LNCAP (cell line): ENCODE results near the gene DUSP10.

Experiments used
- TF ChIP-seq, protein P1 (sequence below): fragments of 450-650 bp; IDR thresholded peaks from 2 replicates; pipeline ENCODE4 v1.5.1; 2017; ENCODE audit warnings: mild to moderate bottlenecking

Gene DUSP10

DNA sequence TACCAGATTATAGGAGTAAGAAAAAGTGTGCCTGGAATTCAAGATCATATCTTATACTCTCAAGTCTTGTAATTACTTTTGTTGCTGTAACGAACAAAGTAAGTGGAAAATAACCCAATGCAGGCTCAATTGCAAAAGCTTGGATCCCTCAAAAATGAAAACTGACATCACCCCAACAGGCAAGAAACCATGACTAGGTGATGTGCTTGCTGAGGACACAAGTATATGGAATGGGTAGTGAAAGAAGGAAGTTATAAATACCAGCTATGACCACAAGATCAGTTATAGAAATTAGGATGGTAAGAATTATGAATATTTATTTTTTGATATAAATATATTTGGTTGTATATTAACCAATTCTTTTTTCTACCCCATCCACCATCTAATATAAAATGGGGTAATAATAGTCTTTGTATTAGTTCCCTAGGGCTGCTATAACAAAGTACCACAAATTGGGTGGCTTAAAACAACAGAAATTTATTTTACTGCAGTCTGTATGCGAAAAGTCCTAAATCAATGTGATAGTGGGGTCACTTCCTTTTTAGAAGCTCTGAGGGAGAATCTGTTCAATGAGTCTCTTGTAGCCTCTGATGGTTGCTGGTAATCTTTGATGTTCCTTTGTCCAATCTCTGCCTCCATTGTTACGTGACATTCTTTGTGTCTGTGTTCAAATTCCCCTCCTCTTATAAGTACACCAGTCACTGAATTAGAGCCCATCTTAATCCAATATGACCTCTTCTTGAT is 45.0 kb downstream of the DUSP10 start:
- TF ChIP-seq, protein P1, sequence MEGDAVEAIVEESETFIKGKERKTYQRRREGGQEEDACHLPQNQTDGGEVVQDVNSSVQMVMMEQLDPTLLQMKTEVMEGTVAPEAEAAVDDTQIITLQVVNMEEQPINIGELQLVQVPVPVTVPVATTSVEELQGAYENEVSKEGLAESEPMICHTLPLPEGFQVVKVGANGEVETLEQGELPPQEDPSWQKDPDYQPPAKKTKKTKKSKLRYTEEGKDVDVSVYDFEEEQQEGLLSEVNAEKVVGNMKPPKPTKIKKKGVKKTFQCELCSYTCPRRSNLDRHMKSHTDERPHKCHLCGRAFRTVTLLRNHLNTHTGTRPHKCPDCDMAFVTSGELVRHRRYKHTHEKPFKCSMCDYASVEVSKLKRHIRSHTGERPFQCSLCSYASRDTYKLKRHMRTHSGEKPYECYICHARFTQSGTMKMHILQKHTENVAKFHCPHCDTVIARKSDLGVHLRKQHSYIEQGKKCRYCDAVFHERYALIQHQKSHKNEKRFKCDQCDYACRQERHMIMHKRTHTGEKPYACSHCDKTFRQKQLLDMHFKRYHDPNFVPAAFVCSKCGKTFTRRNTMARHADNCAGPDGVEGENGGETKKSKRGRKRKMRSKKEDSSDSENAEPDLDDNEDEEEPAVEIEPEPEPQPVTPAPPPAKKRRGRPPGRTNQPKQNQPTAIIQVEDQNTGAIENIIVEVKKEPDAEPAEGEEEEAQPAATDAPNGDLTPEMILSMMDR, result no peak

DNA sequence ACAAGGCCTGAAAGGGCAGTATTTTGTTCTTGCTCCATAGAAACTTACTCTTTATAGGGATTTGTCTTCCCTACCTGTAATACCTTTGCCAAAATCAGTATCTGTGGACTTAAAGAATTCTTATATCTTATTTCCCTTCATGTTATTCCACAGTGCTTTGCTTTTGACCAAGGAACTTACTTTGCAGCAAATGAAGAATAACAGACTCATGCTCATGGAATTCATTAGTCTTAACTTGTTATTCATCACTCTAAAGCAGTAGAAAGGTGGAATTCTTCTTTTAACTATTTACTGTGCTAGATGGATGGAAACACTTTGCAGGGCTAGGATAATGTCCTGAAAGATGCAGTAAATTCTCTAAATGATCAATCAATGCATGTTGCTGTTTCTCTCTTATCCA is 45.9 kb downstream of the DUSP10 start:
- TF ChIP-seq, protein P1, result no peak

DNA sequence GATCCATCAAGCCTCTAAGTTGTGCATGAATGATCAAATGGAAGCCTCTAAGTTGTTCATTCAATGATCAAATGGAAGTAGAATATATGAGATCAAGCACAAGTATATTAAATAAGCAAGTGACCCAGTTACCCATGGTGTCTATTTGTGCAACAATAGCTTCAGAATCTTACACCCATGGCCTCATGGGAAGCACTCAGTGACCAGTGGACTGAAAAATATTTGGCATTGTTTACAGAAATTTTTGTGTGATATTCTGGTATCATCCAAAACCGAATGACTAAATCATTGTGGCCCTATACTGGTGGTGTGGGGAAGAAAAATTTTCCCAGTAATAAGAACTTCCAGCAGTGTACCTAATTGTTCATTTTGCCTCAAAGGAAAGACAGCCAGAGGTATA is 46.6 kb downstream of the DUSP10 start:
- TF ChIP-seq, protein P1, result no peak

DNA sequence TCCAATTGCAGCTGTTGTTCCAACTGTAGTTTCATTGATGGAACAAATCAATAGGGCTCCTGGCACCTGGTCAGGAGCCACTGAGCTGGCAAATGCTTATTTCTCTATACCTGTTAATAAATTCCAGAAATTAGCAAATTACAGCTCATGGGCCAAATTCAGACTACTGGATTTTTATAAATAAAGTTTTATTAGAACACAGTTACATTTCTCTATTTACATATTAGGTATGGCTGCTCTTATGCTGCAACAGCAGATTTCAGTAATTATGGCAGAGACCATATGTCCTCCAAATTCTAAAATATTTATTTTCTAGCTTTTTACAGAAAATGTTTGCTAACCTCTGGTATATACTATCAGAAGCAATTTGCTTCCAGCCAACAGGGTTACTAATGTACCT is 47.8 kb downstream of the DUSP10 start:
- TF ChIP-seq, protein P1, result no peak

DNA sequence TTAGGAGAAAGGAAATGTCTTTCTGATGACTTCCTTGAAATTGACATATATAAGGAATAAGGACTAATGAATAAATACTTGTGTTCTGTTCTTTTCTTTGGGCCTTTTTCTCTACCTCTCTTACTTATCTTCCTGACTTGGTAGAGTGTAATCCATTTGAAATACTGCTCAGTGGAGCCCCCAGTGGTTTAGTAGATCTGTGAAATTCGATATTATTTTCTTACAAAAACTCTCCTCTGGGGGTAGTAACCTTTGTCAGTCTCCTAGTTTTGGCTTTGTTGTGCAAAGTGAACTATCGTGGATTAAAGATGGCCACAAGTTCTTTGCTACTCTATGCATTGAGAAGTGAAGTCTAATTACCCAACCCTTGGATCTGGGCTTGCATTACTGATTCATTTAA is 48.8 kb downstream of the DUSP10 start:
- TF ChIP-seq, protein P1, result no peak

DNA sequence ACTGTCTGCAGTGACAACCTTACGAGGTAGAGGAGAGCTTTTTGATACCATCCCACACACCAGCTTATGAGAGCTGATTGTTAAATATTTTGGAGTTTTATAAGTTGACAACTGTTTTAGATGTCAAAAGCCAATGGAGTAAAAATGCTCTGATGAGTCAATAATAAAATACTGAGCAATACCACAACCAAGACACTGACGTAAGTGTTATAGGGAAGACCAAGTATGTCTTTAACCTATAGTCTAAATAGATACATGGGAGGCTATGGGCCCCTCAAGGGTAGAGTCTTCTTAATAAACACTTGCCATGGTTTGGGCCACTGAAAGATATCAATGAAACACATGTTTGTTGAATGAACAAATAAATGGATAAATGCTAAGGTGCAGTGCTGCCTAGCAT is 49.2 kb downstream of the DUSP10 start:
- TF ChIP-seq, protein P1, result no peak

DNA sequence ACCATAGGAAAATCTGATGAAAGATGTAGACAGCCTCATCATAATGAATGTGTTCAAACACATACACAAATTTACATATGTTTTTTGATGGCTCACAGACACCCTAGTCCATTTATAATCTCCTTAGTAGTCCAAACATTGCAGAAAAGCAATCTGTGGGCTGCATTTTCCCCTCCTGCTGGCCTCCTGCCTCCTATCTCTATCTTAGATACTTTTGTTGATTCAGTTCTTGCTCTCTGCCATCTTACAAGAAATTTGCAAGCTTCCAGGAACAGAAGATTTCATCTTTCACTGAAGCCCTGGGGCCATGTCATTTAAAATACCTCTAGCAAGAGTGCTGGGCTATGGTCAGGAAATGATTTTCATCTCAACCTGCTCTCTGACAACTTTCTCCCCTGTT is 50.6 kb downstream of the DUSP10 start:
- TF ChIP-seq, protein P1, result no peak

DNA sequence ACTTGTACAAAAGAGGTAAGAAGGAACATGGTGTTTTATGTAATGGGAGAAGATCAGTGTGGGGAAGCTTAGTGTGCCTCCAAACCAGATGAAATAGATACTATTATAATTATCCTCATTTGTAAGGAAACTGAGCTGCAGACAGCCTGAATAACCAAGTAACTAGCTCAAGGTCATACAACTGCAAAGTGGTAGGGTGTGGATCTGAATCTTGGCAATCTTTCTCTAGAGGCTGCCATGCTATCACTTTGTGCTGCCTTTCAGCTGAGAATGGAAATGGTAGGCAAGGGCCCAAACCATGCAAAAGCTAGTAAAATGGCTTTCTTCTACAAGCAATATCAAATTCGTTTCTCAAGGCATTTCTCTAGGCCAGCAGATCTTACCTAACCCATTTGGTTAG is 51.0 kb downstream of the DUSP10 start:
- TF ChIP-seq, protein P1, result no peak
